T-helper 2 cell (primary cell): Measurements from ENCODE around the gene ZBTB21.
"Not testable (repeated sequence)": the region's sequence is repeated elsewhere in the genome, so short reads cannot be mapped to it uniquely, and the experiment has no call there.

ENCODE experiments used
- DNase-seq, 5 experiments: peaks; one replicate each; pipeline versions ENCODE4 v3.0.0 to v3.0.0-alpha.2; 2012 to 2022

ZBTB21 gene

GRCh38 chr21:42019101-42019605 lies 9.0 kb upstream of the ZBTB21 start:
- DNase-seq, result no peak

- DNase-seq, result no peak
These were observed 6.9 kb upstream of the ZBTB21 start for GRCh38 chr21:42017022-42017421.

GRCh38 chr21:42016364-42016985 lies 6.3 kb upstream of the ZBTB21 start:
- DNase-seq, result no peak

- DNase-seq, result no peak
These were observed 3.8 kb upstream of the ZBTB21 start for GRCh38 chr21:42013931-42014330.

GRCh38 chr21:42013376-42013775 lies 3.2 kb upstream of the ZBTB21 start:
- DNase-seq, result no peak

GRCh38 chr21:42012763-42013329 lies 2.7 kb upstream of the ZBTB21 start:
- DNase-seq, result no peak

- DNase-seq, result no peak
These were observed 2.2 kb upstream of the ZBTB21 start for GRCh38 chr21:42012344-42012743.

- DNase-seq, result peak in 3 of 5 experiments; percentile 8 to 52 (median 16)
These were observed 641 bp upstream of the ZBTB21 start for GRCh38 chr21:42010507-42011495.

GRCh38 chr21:42009018-42009830 lies 936 bp downstream of the ZBTB21 start:
- peak; percentile 13 to 56 (median 33) for DNase-seq

GRCh38 chr21:42007356-42007940 lies 2.7 kb downstream of the ZBTB21 start:
- DNase-seq, result no peak

GRCh38 chr21:42006765-42007164 lies 3.4 kb downstream of the ZBTB21 start:
- no peak for DNase-seq

GRCh38 chr21:42004406-42005199 lies 5.6 kb downstream of the ZBTB21 start:
- DNase-seq, result no peak

- peak in 2 of 5 experiments; percentile 18 to 32 for DNase-seq
These were observed 7.1 kb downstream of the ZBTB21 start for GRCh38 chr21:42003051-42003461.

- DNase-seq, result peak in 3 of 5 experiments; percentile 36 to 96 (median 69)
These were observed 7.7 kb downstream of the ZBTB21 start for GRCh38 chr21:42002421-42002958.

- DNase-seq, result no peak
These were observed 8.4 kb downstream of the ZBTB21 start for GRCh38 chr21:42001781-42002180.

- no peak for DNase-seq
These were observed 9.3 kb downstream of the ZBTB21 start for GRCh38 chr21:42000908-42001307.

GRCh38 chr21:41997657-41998056 lies 12.5 kb downstream of the ZBTB21 start:
- no peak for DNase-seq

GRCh38 chr21:41995577-41995976 lies 14.6 kb downstream of the ZBTB21 start:
- no peak for DNase-seq

- not testable (repeated sequence) for DNase-seq
These were observed 15.5 kb downstream of the ZBTB21 start for GRCh38 chr21:41994613-41995012.

GRCh38 chr21:41993744-41994143 lies 16.4 kb downstream of the ZBTB21 start:
- DNase-seq, result no peak

- no peak for DNase-seq
These were observed 17.6 kb downstream of the ZBTB21 start for GRCh38 chr21:41992576-41992975.
